ENCODE results near the gene DOCK3. TPM values are rescaled to one million over a fixed set of nuclear protein-coding genes. Genes with fewer than 3 reads are reported as not detected.
"Not testable (repeated sequence)": the region's sequence is repeated elsewhere in the genome, so short reads cannot be mapped to it uniquely, and the experiment has no call there.

DOCK3 gene
- total RNA-seq, 4 donors from 2014 or later: 2.1 to 8.6 (median 2.9) TPM

- WGBS: 100% methylated on average over 1 of the region's 1 CpG
- H3K27ac ChIP-seq: no peak overlapping the region
- TF ChIP-seq EP300 (IDR thresholded peaks at IDR 0.05): no peak
- TF ChIP-seq POLR2A (IDR thresholded peaks at IDR 0.05): no peak
- TF ChIP-seq POLR2AphosphoS5 (IDR thresholded peaks at IDR 0.05): no peak
- TF ChIP-seq, protein P1, sequence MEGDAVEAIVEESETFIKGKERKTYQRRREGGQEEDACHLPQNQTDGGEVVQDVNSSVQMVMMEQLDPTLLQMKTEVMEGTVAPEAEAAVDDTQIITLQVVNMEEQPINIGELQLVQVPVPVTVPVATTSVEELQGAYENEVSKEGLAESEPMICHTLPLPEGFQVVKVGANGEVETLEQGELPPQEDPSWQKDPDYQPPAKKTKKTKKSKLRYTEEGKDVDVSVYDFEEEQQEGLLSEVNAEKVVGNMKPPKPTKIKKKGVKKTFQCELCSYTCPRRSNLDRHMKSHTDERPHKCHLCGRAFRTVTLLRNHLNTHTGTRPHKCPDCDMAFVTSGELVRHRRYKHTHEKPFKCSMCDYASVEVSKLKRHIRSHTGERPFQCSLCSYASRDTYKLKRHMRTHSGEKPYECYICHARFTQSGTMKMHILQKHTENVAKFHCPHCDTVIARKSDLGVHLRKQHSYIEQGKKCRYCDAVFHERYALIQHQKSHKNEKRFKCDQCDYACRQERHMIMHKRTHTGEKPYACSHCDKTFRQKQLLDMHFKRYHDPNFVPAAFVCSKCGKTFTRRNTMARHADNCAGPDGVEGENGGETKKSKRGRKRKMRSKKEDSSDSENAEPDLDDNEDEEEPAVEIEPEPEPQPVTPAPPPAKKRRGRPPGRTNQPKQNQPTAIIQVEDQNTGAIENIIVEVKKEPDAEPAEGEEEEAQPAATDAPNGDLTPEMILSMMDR (IDR thresholded peaks at IDR 0.05): no peak
- no peak overlapping the region for H3K4me3 ChIP-seq
- no peaks in the 10 kb centered on the region for H3K4me1 ChIP-seq
- no peak for DNase-seq (ENCODE audit: low spot score in 2 of 2)
- H3K36me3 ChIP-seq: no peaks in the 10 kb centered on the region
- no peaks in the 10 kb centered on the region for H3K9me3 ChIP-seq
- no peaks in the 10 kb centered on the region for H3K27me3 ChIP-seq
These were observed 68.9 kb downstream of the DOCK3 start for GRCh38 chr3:50743643-50744042.

GRCh38 chr3:50749822-50750221 is 75.1 kb downstream of the DOCK3 start:
- Histone ChIP-seq H3K9me3 (no peaks in the 10 kb centered on the region), H3K27ac (no peak overlapping the region), H3K4me3 (no peak overlapping the region), H3K36me3 (no peaks in the 10 kb centered on the region), H3K4me1 (no peaks in the 10 kb centered on the region), H3K27me3 (no peaks in the 10 kb centered on the region)
- TF ChIP-seq EP300 (IDR thresholded peaks at IDR 0.05): no peak
- TF ChIP-seq, protein P1 (IDR thresholded peaks at IDR 0.05): no peak
- TF ChIP-seq POLR2AphosphoS5 (IDR thresholded peaks at IDR 0.05): no peak
- TF ChIP-seq POLR2A (IDR thresholded peaks at IDR 0.05): no peak
- WGBS: 63% methylated on average over 5 of the region's 5 CpGs
- DNase-seq (ENCODE audit: low spot score in 2 of 2): no peak

- no peaks in the 10 kb centered on the region for H3K36me3 ChIP-seq
- H3K4me1 ChIP-seq: no peaks in the 10 kb centered on the region
- 96% methylated on average over 5 of the region's 5 CpGs for WGBS
These were observed 84.3 kb downstream of the DOCK3 start for GRCh38 chr3:50759015-50759414.

GRCh38 chr3:50777680-50778079 is 103.0 kb downstream of the DOCK3 start:
- no peak overlapping the region for H3K27ac ChIP-seq
- peaks cover 1% of the 10 kb centered on the region for H3K9me3 ChIP-seq
- no peaks in the 10 kb centered on the region for H3K4me1 ChIP-seq
- TF ChIP-seq POLR2A (IDR thresholded peaks at IDR 0.05): no peak
- no peak for TF ChIP-seq POLR2AphosphoS5 (IDR thresholded peaks at IDR 0.05)
- TF ChIP-seq, protein P1 (IDR thresholded peaks at IDR 0.05): no peak
- TF ChIP-seq EP300 (IDR thresholded peaks at IDR 0.05): no peak
- DNase-seq (ENCODE audit: low spot score in 2 of 2): no peak
- H3K27me3 ChIP-seq: no peaks in the 10 kb centered on the region
- 71% methylated on average over 1 of the region's 1 CpG for WGBS
- H3K36me3 ChIP-seq: no peaks in the 10 kb centered on the region
- H3K4me3 ChIP-seq: no peak overlapping the region

More at GRCh38 chr3:50759015-50759414, 84.3 kb downstream of the DOCK3 start:
- Histone ChIP-seq H3K4me3 (no peak overlapping the region), H3K27ac (no peak overlapping the region), H3K9me3 (no peaks in the 10 kb centered on the region), H3K27me3 (no peaks in the 10 kb centered on the region)
- TF ChIP-seq POLR2A (IDR thresholded peaks at IDR 0.05): no peak
- no peak for TF ChIP-seq EP300 (IDR thresholded peaks at IDR 0.05)
- no peak for TF ChIP-seq POLR2AphosphoS5 (IDR thresholded peaks at IDR 0.05)
- no peak for DNase-seq (ENCODE audit: low spot score in 2 of 2)

DNA sequence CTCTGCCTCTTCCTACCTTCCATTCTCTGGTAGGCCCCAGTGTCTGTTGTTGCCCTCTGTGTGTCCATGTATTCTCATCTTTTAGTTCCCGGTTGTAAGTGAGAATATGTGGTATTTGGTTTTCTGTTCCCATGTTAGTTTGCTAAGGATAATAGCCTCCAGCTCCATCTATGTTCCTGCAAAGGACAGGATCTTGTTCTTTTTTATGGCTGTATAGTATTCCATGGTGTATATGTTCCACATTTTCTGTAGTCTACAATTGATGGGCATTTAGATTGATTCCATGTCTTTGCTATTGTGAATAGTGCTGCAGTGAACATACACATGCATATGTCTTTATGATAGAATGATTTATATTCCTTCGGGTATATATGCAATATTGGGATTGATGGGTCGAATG is 107.0 kb downstream of the DOCK3 start:
- WGBS: 93% methylated on average over 3 of the region's 3 CpGs
- H3K36me3 ChIP-seq; H3K4me1 ChIP-seq; H3K27me3 ChIP-seq; H3K27ac ChIP-seq; DNase-seq (ENCODE audit: low spot score in 2 of 2); H3K4me3 ChIP-seq: not testable (repeated sequence)
- H3K9me3 ChIP-seq: peaks cover 16% of the 10 kb centered on the region

DNA sequence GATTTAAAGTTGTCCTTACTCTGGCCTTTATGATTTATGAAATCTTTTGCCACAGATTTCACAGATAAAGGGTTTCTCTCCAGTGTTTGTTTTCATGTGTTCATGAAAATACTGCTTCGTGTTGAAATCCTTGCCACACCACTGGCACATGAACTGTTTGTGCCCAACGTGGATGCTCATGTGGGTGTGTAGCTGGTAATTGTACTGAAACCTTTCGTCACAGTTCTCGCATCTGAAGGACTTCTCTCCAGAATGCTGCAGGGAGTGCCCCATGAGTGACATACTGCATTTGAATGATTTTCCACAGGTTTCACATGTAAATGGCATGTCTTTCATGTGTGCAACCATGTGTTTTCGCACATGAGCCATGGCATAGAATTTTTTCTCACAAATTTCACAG is 111.9 kb downstream of the DOCK3 start:
- WGBS: 76% methylated on average over 5 of the region's 5 CpGs
- no peaks in the 10 kb centered on the region for H3K36me3 ChIP-seq
- no peaks in the 10 kb centered on the region for H3K27me3 ChIP-seq
- no peak for DNase-seq (ENCODE audit: low spot score in 2 of 2)
- H3K4me1 ChIP-seq: no peaks in the 10 kb centered on the region
- no peak overlapping the region for H3K27ac ChIP-seq
- no peak overlapping the region for H3K4me3 ChIP-seq
- H3K9me3 ChIP-seq: peaks cover 16% of the 10 kb centered on the region
- TF ChIP-seq EP300 (IDR thresholded peaks at IDR 0.05) (no peak), POLR2A (IDR thresholded peaks at IDR 0.05) (no peak), POLR2AphosphoS5 (IDR thresholded peaks at IDR 0.05) (no peak)
- TF ChIP-seq, protein P1 (IDR thresholded peaks at IDR 0.05): no peak

DNA sequence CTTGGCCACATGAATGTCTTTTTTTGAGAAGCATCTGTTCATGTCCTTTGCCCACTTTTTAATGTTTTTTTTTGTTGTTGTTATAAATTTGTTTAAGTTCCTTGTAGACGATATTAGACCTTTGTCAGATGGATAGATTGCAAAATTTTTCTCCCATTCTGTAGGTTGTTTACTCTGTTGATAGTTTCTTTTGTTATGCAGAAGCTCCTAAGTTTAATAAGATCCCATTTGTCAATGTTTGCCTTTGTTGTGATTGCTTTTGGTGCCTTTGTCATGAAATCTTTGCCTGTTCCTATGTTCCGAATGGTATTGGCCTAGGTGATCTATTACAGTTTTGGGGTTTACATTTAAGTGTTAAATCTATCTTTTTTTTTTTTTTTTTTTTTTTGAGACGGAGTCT is 116.2 kb downstream of the DOCK3 start:
- H3K4me3 ChIP-seq; H3K9me3 ChIP-seq; DNase-seq (ENCODE audit: low spot score in 2 of 2); H3K4me1 ChIP-seq; H3K27me3 ChIP-seq; H3K27ac ChIP-seq; H3K36me3 ChIP-seq: not testable (repeated sequence)
- 93% methylated on average over 3 of the region's 3 CpGs for WGBS
